ENCODE measurements around the gene PDHX. TPM values are rescaled to one million over a fixed set of nuclear protein-coding genes. Genes with fewer than 3 reads are reported as not detected.

Gene PDHX
- 78.5 and 85.4 TPM in 2 replicates for total RNA-seq (2022)
- Bru-seq, nascent RNA, result percentile 92 among the genes with signal in this experiment
- BruChase-seq, experiment 1, labeled RNA remaining after a 2-hour chase, result percentile 85 among the genes with signal in this experiment
- BruChase-seq, experiment 2, labeled RNA remaining after a 6-hour chase, result percentile 84 among the genes with signal in this experiment
- long read RNA-seq, transcript PDHX-201 (11 exons, 2,389 nt), result major isoform, 249 of 287 reads
- long read RNA-seq, partial matches to known transcripts, result 13 of 287 reads
- long read RNA-seq, other reads (novel, unspliced or antisense), result 22 of 287 reads

GRCh38 chr11:34916015-34916842 lies at the start of gene PDHX, which contains the start of gene APIP:
PDHX (plus strand) TSS chr11:34916618; CDS start chr11:34916656, 38 bp downstream.
APIP (minus strand) TSS chr11:34916379; CDS start chr11:34916284, 95 bp downstream.
- no peaks in the 10 kb centered on the region for H3K27me3 ChIP-seq (replicated peaks; ENCODE audit: control insufficient read depth, insufficient read depth, low read length)
- H3K9me3 Mint-ChIP-seq (ENCODE audit: unreplicated experiment), result no peaks in the 10 kb centered on the region
- peak; percentile 99 for DNase-seq
- BruUV-seq (replicated peaks), result no TSS peak
- H3K36me3 Mint-ChIP-seq (ENCODE audit: insufficient read depth, unreplicated experiment), result peaks cover 16% of the 10 kb centered on the region
- ChIA-PET POLR2A (interaction anchor here (0.5 to 1.0 kb wide), 4 partner anchors 14 to 276 kb away, joined by 3 to 4 read pairs (median 3); no protein-coding TSS in a partner anchor), CTCF (interaction anchor here (0.5 to 1.0 kb wide), 5 partner anchors 18 to 1900 kb away, joined by 3 to 5 read pairs (median 3); partner anchors contain the start of gene DEPDC7)
- no peaks in the 10 kb centered on the region for H3K9me3 ChIP-seq
- peak within 1 kb of the TSS; percentile 100 for H3K4me3 Mint-ChIP-seq (ENCODE audit: unreplicated experiment)
- intact Hi-C loops (cut with micrococcal nuclease; ENCODE audit: unreplicated experiment), result loop anchor here (1.0 kb wide), 2 partner anchors 14 to 316 kb away; no protein-coding TSS in a partner anchor
- TF ChIP-seq CTCF (IDR thresholded peaks at IDR 0.05; ENCODE audit: insufficient read depth in 1 of 2, low read depth in 1 of 2, low read length in 1 of 2, severe bottlenecking in 1 of 2, unreplicated experiment in 1 of 2), result no peak
- H3K27me3 Mint-ChIP-seq (ENCODE audit: insufficient read depth, unreplicated experiment), result no peaks in the 10 kb centered on the region
- H3K4me3 ChIP-seq (ENCODE audit: low read depth, low read length), result peak within 1 kb of the TSS; percentile 95
- H3K27ac Mint-ChIP-seq (ENCODE audit: unreplicated experiment), result peak within 1 kb of the TSS; percentile 100
- peaks cover 7% of the 10 kb centered on the region; the same call in 1 of the 2 replicates for H3K4me1 ChIP-seq
- H3K4me1 Mint-ChIP-seq (ENCODE audit: low read depth, unreplicated experiment), result peaks cover 12% of the 10 kb centered on the region
- no peaks in the 10 kb centered on the region for H3K36me3 ChIP-seq (ENCODE audit: control insufficient read depth, insufficient read depth, low read length)

GRCh38 chr11:34869425-34869824 lies 47.0 kb upstream of the PDHX start:
- Mint-ChIP-seq H3K4me1 (ENCODE audit: low read depth, unreplicated experiment) (no peaks in the 10 kb centered on the region), H3K36me3 (ENCODE audit: insufficient read depth, unreplicated experiment) (no peaks in the 10 kb centered on the region), H3K27ac (ENCODE audit: unreplicated experiment) (no peak overlapping the region), H3K27me3 (ENCODE audit: insufficient read depth, unreplicated experiment) (no peaks in the 10 kb centered on the region), H3K9me3 (ENCODE audit: unreplicated experiment) (peaks cover 5% of the 10 kb centered on the region), H3K4me3 (ENCODE audit: unreplicated experiment) (no peak overlapping the region)
- H3K9me3 ChIP-seq, result no peaks in the 10 kb centered on the region
- no peak overlapping the region for H3K4me3 ChIP-seq (ENCODE audit: low read depth, low read length)
- CTCF ChIA-PET, result interaction anchor here (0.5 to 1.1 kb wide), 2 partner anchors 283 to 447 kb away, joined by 3 read pairs; no protein-coding TSS in a partner anchor
- no peak for DNase-seq
- POLR2A ChIA-PET, result no interaction called here
- BruUV-seq (replicated peaks), result no TSS peak
- H3K27me3 ChIP-seq (replicated peaks; ENCODE audit: control insufficient read depth, insufficient read depth, low read length), result no peaks in the 10 kb centered on the region
- TF ChIP-seq CTCF (IDR thresholded peaks at IDR 0.05; ENCODE audit: insufficient read depth in 1 of 2, low read depth in 1 of 2, low read length in 1 of 2, severe bottlenecking in 1 of 2, unreplicated experiment in 1 of 2), result peak in 1 of 2 experiments; percentile 18
- no peaks in the 10 kb centered on the region for H3K4me1 ChIP-seq
- intact Hi-C loops (cut with micrococcal nuclease; ENCODE audit: unreplicated experiment), result no loop called here
- no peaks in the 10 kb centered on the region for H3K36me3 ChIP-seq (ENCODE audit: control insufficient read depth, insufficient read depth, low read length)

- Mint-ChIP-seq H3K9me3 (ENCODE audit: unreplicated experiment) (no peaks in the 10 kb centered on the region), H3K36me3 (ENCODE audit: insufficient read depth, unreplicated experiment) (no peaks in the 10 kb centered on the region), H3K27ac (ENCODE audit: unreplicated experiment) (no peak overlapping the region), H3K4me1 (ENCODE audit: low read depth, unreplicated experiment) (no peaks in the 10 kb centered on the region), H3K27me3 (ENCODE audit: insufficient read depth, unreplicated experiment) (no peaks in the 10 kb centered on the region), H3K4me3 (ENCODE audit: unreplicated experiment) (no peak overlapping the region)
- Histone ChIP-seq H3K9me3 (no peaks in the 10 kb centered on the region), H3K4me3 (ENCODE audit: low read depth, low read length) (no peak overlapping the region), H3K36me3 (ENCODE audit: control insufficient read depth, insufficient read depth, low read length) (no peaks in the 10 kb centered on the region), H3K27me3 (replicated peaks; ENCODE audit: control insufficient read depth, insufficient read depth, low read length) (no peaks in the 10 kb centered on the region), H3K4me1 (no peaks in the 10 kb centered on the region)
- no TSS peak for BruUV-seq (replicated peaks)
- no peak for TF ChIP-seq CTCF (IDR thresholded peaks at IDR 0.05; ENCODE audit: insufficient read depth in 1 of 2, low read depth in 1 of 2, low read length in 1 of 2, severe bottlenecking in 1 of 2, unreplicated experiment in 1 of 2)
- intact Hi-C loops (cut with micrococcal nuclease; ENCODE audit: unreplicated experiment), result no loop called here
- CTCF ChIA-PET, result interaction anchor here (0.6 kb wide), 1 partner anchor 128 kb away, joined by 3 read pairs; no protein-coding TSS in a partner anchor
- POLR2A ChIA-PET, result no interaction called here
- no peak for DNase-seq
Measured at GRCh38 chr11:34870548-34871196, 45.7 kb upstream of the PDHX start.

All from Caco-2 (cell line).